ACC112 (cell line): Measurements from ENCODE around the gene CD44.

ENCODE experiments used
- H2AFZ ChIP-seq: fragments of 200-600 bp; sonication (generic); one replicate; pipeline ENCODE4 v1.6.0; 2017; ENCODE audit warnings: antibody characterized with exemption, low read length; ENCODE audit not compliant: unreplicated experiment
- H3K27ac ChIP-seq: fragments of 200-600 bp; sonication (generic); 2 replicates; pipeline ENCODE4 v1.5.1; 2014; ENCODE audit warnings: low read depth, mild to moderate bottlenecking, antibody characterized with exemption, low read length, moderate library complexity
- H3K27me3 ChIP-seq: fragments of 200-600 bp; sonication (generic); 2 replicates; pipeline ENCODE4 v1.6.1; 2014; ENCODE audit warnings: mild to moderate bottlenecking, antibody characterized with exemption, low read length, moderate library complexity, mixed read lengths; ENCODE audit not compliant: insufficient read depth
- H3K36me3 ChIP-seq: fragments of 200-600 bp; sonication (generic); 2 replicates; pipeline ENCODE4 v1.6.1; 2016; ENCODE audit warnings: mild to moderate bottlenecking, antibody characterized with exemption, low read length, moderate library complexity, mixed read lengths; ENCODE audit not compliant: insufficient read depth
- H3K4me1 ChIP-seq: fragments of 200-600 bp; sonication (generic); one replicate; pipeline ENCODE4 v1.6.1; 2016; ENCODE audit warnings: low read length, mixed read lengths; ENCODE audit not compliant: insufficient read depth, unreplicated experiment, control insufficient read depth
- H3K4me3 ChIP-seq: fragments of 200-600 bp; sonication (generic); 2 replicates; pipeline ENCODE4 v1.5.1; 2014; ENCODE audit warnings: mild to moderate bottlenecking, low read depth, low read length
- H3K79me2 ChIP-seq: fragments of 200-600 bp; sonication (generic); one replicate; pipeline ENCODE4 v1.6.0; 2016; ENCODE audit warnings: low read length; ENCODE audit not compliant: control insufficient read depth, unreplicated experiment, insufficient read depth

Gene CD44

GRCh38 chr11:35192347-35192746 is 53.4 kb downstream of the CD44 start:
- Histone ChIP-seq H3K27me3 (no peaks in the 10 kb centered on the region), H3K79me2 (peaks cover 88% of the 10 kb centered on the region), H3K4me3 (no peak overlapping the region), H2AFZ (no peak overlapping the region), H3K36me3 (peaks cover 85% of the 10 kb centered on the region), H3K4me1 (peaks cover 25% of the 10 kb centered on the region), H3K27ac (peak overlapping the region; percentile 25)

- Histone ChIP-seq H3K79me2 (peaks cover 81% of the 10 kb centered on the region), H3K27ac (no peak overlapping the region), H3K36me3 (peaks cover 85% of the 10 kb centered on the region), H3K27me3 (no peaks in the 10 kb centered on the region), H3K4me3 (no peak overlapping the region), H3K4me1 (peaks cover 25% of the 10 kb centered on the region), H2AFZ (no peak overlapping the region)
Measured at GRCh38 chr11:35193767-35194166, 54.8 kb downstream of the CD44 start.

- Histone ChIP-seq H3K4me3 (no peak overlapping the region), H3K4me1 (peaks cover 6% of the 10 kb centered on the region), H2AFZ (no peak overlapping the region), H3K27me3 (no peaks in the 10 kb centered on the region), H3K36me3 (peaks cover 85% of the 10 kb centered on the region), H3K79me2 (peaks cover 63% of the 10 kb centered on the region), H3K27ac (no peak overlapping the region)
Measured at GRCh38 chr11:35197292-35197691, 58.3 kb downstream of the CD44 start.

GRCh38 chr11:35200811-35201341 is 61.9 kb downstream of the CD44 start:
- Histone ChIP-seq H3K79me2 (peaks cover 42% of the 10 kb centered on the region), H3K4me1 (no peaks in the 10 kb centered on the region), H3K27ac (no peak overlapping the region), H2AFZ (no peak overlapping the region), H3K4me3 (no peak overlapping the region), H3K36me3 (peaks cover 90% of the 10 kb centered on the region), H3K27me3 (no peaks in the 10 kb centered on the region)

GRCh38 chr11:35204614-35205013 is 65.6 kb downstream of the CD44 start:
- H3K36me3 ChIP-seq, result peaks cover 96% of the 10 kb centered on the region
- H3K4me1 ChIP-seq, result no peaks in the 10 kb centered on the region
- H3K79me2 ChIP-seq, result peaks cover 26% of the 10 kb centered on the region

GRCh38 chr11:35206616-35207015 is 67.6 kb downstream of the CD44 start:
- no peaks in the 10 kb centered on the region for H3K27me3 ChIP-seq
- peaks cover 9% of the 10 kb centered on the region for H3K4me1 ChIP-seq
- H2AFZ ChIP-seq, result no peak overlapping the region
- H3K27ac ChIP-seq, result no peak overlapping the region
- no peak overlapping the region for H3K4me3 ChIP-seq
- H3K36me3 ChIP-seq, result peaks cover 93% of the 10 kb centered on the region
- H3K79me2 ChIP-seq, result peaks cover 18% of the 10 kb centered on the region

More at GRCh38 chr11:35204614-35205013, 65.6 kb downstream of the CD44 start:
- Histone ChIP-seq H2AFZ (no peak overlapping the region), H3K4me3 (no peak overlapping the region), H3K27ac (no peak overlapping the region), H3K27me3 (no peaks in the 10 kb centered on the region)

- H3K36me3 ChIP-seq, result peaks cover 82% of the 10 kb centered on the region
- H3K4me1 ChIP-seq, result peaks cover 20% of the 10 kb centered on the region
- H3K79me2 ChIP-seq, result peaks cover 15% of the 10 kb centered on the region
- H3K27ac ChIP-seq, result no peak overlapping the region
- H3K27me3 ChIP-seq, result no peaks in the 10 kb centered on the region
- no peak overlapping the region for H3K4me3 ChIP-seq
- H2AFZ ChIP-seq, result no peak overlapping the region
Measured at GRCh38 chr11:35207471-35208403, 68.8 kb downstream of the CD44 start.

- peaks cover 12% of the 10 kb centered on the region for H3K79me2 ChIP-seq
- no peak overlapping the region for H3K4me3 ChIP-seq
- H3K36me3 ChIP-seq, result peaks cover 71% of the 10 kb centered on the region
- no peak overlapping the region for H3K27ac ChIP-seq
- no peaks in the 10 kb centered on the region for H3K27me3 ChIP-seq
- peaks cover 31% of the 10 kb centered on the region for H3K4me1 ChIP-seq
- H2AFZ ChIP-seq, result no peak overlapping the region
Measured at GRCh38 chr11:35208795-35209194, 69.8 kb downstream of the CD44 start.

- H3K4me3 ChIP-seq, result no peak overlapping the region
- H3K79me2 ChIP-seq, result peaks cover 4% of the 10 kb centered on the region
- H3K27ac ChIP-seq, result peak overlapping the region; percentile 97
- no peaks in the 10 kb centered on the region for H3K27me3 ChIP-seq
- peaks cover 53% of the 10 kb centered on the region for H3K4me1 ChIP-seq
- H3K36me3 ChIP-seq, result peaks cover 52% of the 10 kb centered on the region
- no peak overlapping the region for H2AFZ ChIP-seq
Measured at GRCh38 chr11:35210876-35211546, 72.0 kb downstream of the CD44 start.

GRCh38 chr11:35211952-35212351 is 73.0 kb downstream of the CD44 start:
- Histone ChIP-seq H3K79me2 (peaks cover 4% of the 10 kb centered on the region), H3K27me3 (no peaks in the 10 kb centered on the region)

More at GRCh38 chr11:35211952-35212351, 73.0 kb downstream of the CD44 start:
- Histone ChIP-seq H3K4me1 (peaks cover 62% of the 10 kb centered on the region), H3K27ac (peak overlapping the region; percentile 97), H3K4me3 (no peak overlapping the region), H2AFZ (no peak overlapping the region), H3K36me3 (peaks cover 53% of the 10 kb centered on the region)
